Amygdala (tissue), 56 donors: ENCODE results near the gene KCNIP1.

Experiments used
- DNase-seq, 56 donors: peaks; one replicate each; lab custom pipeline; 2025; lab: John Stamatoyannopoulos, UW

KCNIP1 gene

GRCh38 chr5:170636801-170637477 lies 133.1 kb downstream of the KCNIP1 start:
- DNase-seq, result no peak

GRCh38 chr5:170638051-170638450 lies 134.2 kb downstream of the KCNIP1 start:
- no peak for DNase-seq

DNA sequence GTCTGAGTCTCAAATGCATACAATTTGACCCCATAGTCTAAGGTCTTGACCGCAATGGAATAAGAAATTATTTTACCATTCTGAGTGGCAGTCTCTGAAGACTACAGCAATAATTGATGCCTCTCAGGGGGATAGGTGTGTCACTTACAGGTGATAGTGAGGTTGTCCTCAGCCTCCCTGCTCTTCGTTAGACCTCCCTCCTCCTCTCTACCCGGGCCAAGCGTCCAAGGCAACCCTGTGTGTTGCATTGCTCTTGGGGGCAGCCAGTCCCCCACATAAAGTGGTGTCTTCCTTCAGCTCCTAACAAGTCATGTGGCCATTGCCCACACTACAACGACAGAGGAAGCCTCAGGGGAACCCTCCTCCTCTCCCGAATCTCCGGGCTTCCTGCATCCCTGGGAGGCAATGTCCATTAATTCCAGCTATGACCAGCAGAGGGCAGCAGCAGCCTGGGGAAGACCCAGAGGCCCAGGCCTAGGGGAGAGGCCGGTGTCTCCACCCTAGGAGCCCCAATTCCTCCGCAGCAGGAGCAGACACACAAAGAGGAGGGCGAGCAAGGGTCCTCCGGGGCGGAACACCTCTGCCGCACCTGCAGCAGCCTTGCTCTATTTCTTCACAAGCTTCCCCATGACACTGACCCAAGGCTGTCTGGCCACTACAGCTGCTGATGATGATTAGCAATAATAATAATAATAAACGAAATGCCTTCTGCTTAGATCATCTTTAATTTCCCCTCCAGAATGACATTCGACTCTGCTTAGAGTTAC lies 134.8 kb downstream of the KCNIP1 start:
- peak in 42 of 56 donors; percentile 12 to 80 (median 40) for DNase-seq

DNA sequence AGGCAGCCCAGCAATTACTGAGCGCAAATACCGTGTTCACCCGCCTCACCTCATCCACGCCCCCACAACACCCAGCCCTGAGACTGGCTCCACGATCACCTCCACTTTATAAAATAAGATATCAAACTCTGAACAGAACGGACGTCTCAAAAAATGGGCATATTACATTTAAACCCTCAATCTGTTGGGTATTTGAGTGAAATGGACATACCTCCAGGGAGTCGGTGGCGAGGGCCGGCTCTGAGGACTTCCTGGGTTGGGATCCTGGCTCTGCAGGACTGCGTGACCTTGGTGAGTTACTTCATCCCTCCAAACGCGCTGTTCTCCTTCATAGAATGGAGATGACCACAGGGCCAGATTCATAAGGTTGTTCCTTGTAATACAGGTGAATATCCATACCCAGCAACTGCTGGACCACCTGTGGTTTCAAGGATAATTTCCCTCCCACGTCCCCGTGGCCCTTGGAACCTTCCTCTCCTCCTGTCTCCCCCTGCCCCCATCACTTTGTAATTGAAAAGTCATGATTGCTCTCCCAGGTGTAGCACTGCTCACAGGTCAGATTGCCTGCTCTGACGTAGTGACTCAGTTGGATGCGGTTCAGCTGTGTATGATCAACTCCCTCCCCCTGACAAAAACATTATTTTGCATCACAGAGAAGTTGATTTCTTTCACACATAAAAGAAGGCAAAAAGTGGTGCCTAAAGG lies 135.6 kb downstream of the KCNIP1 start:
- no peak for DNase-seq

- no peak for DNase-seq
These were observed 137.1 kb downstream of the KCNIP1 start for GRCh38 chr5:170640731-170641588.

- no peak for DNase-seq
These were observed 137.8 kb downstream of the KCNIP1 start for GRCh38 chr5:170641589-170642031.

- DNase-seq, result no peak
These were observed 138.4 kb downstream of the KCNIP1 start for GRCh38 chr5:170642066-170642735.

- no peak for DNase-seq
These were observed 139.1 kb downstream of the KCNIP1 start for GRCh38 chr5:170642776-170643436.

- no peak for DNase-seq
These were observed 139.8 kb downstream of the KCNIP1 start for GRCh38 chr5:170643591-170643990.

GRCh38 chr5:170644501-170644900 lies 140.7 kb downstream of the KCNIP1 start:
- DNase-seq, result no peak

- no peak for DNase-seq
These were observed 144.7 kb downstream of the KCNIP1 start for GRCh38 chr5:170648541-170648940.

- DNase-seq, result no peak
These were observed 147.0 kb downstream of the KCNIP1 start for GRCh38 chr5:170650850-170651249.

- no peak for DNase-seq
These were observed 147.9 kb downstream of the KCNIP1 start for GRCh38 chr5:170651604-170652277.

GRCh38 chr5:170655476-170655875 lies 151.7 kb downstream of the KCNIP1 start:
- DNase-seq, result no peak

DNA sequence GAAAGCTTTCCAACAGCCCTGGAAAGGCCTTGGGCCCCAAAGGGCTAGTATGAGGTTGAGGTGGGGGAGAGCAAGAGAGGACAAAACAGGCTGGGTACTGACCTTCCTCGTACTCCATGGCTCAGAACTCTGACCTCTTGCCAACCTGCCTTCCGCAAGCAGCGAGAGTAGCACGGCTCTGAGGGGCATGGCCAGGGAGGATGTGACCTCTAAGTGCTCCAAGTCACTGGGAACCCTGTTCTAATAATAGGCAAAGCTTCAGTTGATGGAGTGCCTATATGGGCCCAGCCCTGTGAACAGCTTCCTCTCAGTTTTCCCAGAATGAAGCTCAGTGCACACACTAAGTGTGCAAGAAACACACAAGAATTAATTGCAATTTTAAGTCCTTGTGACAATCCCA lies 152.1 kb downstream of the KCNIP1 start:
- no peak for DNase-seq

- no peak for DNase-seq
These were observed 152.5 kb downstream of the KCNIP1 start for GRCh38 chr5:170656346-170656745.

DNA sequence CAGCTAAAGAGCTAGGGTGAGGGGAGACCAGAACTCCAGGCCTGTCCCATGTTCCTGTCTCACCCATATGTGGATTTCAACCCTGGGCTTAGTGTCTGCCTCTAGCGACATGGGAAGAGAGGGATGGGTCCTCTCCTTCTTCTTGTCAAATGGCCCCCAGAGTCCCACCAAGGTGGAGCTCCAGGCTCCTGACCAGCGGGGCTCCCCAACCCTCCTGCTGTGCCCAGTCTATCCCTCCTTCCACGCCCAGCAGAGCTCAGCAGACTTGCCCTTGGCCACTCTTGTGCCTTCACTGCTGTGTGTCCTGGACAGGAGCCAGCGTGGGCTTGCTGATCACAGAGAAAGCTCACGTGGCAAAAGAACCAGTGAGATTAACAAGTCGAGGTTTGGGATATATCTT lies 156.7 kb downstream of the KCNIP1 start:
- DNase-seq, result no peak

GRCh38 chr5:170662966-170663365 lies 159.1 kb downstream of the KCNIP1 start:
- no peak for DNase-seq

DNA sequence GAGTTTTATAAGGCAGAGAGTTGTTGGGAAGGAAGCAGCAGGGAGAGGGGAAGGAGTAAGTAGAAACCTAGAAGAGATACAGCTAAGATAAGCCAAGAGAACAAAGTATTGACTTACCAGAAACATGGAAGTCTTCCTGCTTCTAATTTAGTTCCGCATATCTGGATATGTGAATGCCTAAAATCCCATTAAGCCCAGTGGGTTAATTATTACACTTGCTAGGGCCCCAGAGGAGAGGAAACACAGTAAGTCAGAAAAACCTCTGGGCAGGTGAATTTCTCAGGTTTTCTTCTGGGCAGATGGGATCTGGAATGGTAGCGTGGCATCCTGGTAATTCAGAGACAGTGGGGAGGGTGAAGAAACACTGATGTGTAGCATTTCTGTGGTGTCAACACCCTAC lies 175.0 kb downstream of the KCNIP1 start:
- DNase-seq, result no peak
